ENCODE results near the gene COIL. TPM values are rescaled to one million over a fixed set of nuclear protein-coding genes. Genes with fewer than 3 reads are reported as not detected.

The COIL gene
- total and polyA plus RNA-seq, 2 of the 13 experiments (the other 11 are each of a cell fraction or from before 2014, with no cell fraction given), result 8.1 to 29.4 TPM

DNA sequence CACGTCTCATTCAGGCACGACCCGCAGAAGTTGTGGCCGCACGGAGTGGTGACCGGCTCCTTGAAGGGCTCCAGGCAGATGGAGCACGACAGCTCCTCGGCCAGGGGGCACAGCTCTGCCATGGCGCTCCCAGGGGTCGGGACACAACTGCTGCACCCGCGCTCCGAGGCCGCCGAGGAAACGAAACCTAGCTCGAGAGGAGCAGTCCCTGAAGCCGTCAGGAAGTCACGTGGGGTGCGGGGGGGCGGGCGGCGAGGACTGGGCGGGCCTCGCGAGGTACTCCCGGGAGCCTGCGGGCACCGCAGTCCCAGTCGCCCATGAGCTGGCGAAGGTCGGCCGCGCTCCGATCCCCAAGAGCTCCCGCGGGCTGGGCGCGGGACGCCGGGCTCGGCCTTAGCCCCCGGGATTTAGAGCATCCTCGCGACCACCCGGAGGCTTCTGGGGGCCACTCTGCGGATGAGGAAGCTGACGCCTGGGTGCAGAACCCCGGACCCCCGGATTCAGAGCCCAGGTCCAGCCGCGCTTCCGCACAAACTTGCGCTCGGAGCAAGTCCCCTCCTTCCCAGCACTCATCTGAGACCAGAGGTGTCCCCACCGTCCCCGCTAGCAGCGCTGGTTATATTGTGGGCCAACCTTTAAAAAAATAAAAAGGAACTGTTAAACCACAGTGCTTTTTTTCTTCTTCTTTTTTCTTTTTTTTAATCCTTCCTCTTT, 46.8 kb downstream of the COIL start, which contains the start of gene TRIM25 (continued):
- TF ChIP-seq ZNF34 (CRISPR knock-in tag; IDR thresholded peaks at IDR 0.05; ENCODE audit: borderline replicate concordance) (peak; percentile 96), KDM6A (CRISPR knock-in tag; IDR thresholded peaks at IDR 0.05; ENCODE audit: low read depth) (peak; percentile 21; the same call in 1 of the 2 replicates), ZNF562 (CRISPR knock-in tag; IDR thresholded peaks at IDR 0.05; ENCODE audit: borderline replicate concordance) (no peak), ZNF558 (CRISPR knock-in tag; IDR thresholded peaks at IDR 0.05; ENCODE audit: borderline replicate concordance) (peak; percentile 86; the same call in 1 of the 2 replicates), ZNF564 (CRISPR knock-in tag; IDR thresholded peaks at IDR 0.05) (peak; percentile 86), ZNF598 (CRISPR knock-in tag; IDR thresholded peaks at IDR 0.05; ENCODE audit: borderline replicate concordance) (peak; percentile 86), MAFG (CRISPR knock-in tag; IDR thresholded peaks at IDR 0.05) (no peak), NR3C1 (CRISPR knock-in tag; IDR thresholded peaks at IDR 0.05) (no peak), GPN1 (CRISPR knock-in tag; IDR thresholded peaks at IDR 0.05; ENCODE audit: borderline replicate concordance) (no peak), MLLT10 (CRISPR knock-in tag; IDR thresholded peaks at IDR 0.05) (no peak), HDAC2 (CRISPR knock-in tag; IDR thresholded peaks at IDR 0.05) (peak; percentile 56)
- TF ChIP-seq, protein P1, sequence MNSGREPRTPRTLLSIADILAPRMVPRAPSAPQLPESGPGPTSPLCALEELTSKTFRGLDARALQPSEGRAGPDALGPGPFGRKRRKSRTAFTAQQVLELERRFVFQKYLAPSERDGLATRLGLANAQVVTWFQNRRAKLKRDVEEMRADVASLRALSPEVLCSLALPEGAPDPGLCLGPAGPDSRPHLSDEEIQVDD (CRISPR knock-in tag; IDR thresholded peaks at IDR 0.05; ENCODE audit: borderline replicate concordance), result 0 out of 2 replicates have a peak, but pooled peaks have one; percentile 42
- TF ChIP-seq, protein P2, sequence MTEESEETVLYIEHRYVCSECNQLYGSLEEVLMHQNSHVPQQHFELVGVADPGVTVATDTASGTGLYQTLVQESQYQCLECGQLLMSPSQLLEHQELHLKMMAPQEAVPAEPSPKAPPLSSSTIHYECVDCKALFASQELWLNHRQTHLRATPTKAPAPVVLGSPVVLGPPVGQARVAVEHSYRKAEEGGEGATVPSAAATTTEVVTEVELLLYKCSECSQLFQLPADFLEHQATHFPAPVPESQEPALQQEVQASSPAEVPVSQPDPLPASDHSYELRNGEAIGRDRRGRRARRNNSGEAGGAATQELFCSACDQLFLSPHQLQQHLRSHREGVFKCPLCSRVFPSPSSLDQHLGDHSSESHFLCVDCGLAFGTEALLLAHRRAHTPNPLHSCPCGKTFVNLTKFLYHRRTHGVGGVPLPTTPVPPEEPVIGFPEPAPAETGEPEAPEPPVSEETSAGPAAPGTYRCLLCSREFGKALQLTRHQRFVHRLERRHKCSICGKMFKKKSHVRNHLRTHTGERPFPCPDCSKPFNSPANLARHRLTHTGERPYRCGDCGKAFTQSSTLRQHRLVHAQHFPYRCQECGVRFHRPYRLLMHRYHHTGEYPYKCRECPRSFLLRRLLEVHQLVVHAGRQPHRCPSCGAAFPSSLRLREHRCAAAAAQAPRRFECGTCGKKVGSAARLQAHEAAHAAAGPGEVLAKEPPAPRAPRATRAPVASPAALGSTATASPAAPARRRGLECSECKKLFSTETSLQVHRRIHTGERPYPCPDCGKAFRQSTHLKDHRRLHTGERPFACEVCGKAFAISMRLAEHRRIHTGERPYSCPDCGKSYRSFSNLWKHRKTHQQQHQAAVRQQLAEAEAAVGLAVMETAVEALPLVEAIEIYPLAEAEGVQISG (CRISPR knock-in tag; IDR thresholded peaks at IDR 0.05), result peak; percentile 84
- TF ChIP-seq, protein P3, sequence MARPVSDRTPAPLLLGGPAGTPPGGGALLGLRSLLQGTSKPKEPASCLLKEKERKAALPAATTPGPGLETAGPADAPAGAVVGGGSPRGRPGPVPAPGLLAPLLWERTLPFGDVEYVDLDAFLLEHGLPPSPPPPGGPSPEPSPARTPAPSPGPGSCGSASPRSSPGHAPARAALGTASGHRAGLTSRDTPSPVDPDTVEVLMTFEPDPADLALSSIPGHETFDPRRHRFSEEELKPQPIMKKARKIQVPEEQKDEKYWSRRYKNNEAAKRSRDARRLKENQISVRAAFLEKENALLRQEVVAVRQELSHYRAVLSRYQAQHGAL (CRISPR knock-in tag; IDR thresholded peaks at IDR 0.05; ENCODE audit: not compliant biosample characterization), result no peak
- TF ChIP-seq, protein P4, sequence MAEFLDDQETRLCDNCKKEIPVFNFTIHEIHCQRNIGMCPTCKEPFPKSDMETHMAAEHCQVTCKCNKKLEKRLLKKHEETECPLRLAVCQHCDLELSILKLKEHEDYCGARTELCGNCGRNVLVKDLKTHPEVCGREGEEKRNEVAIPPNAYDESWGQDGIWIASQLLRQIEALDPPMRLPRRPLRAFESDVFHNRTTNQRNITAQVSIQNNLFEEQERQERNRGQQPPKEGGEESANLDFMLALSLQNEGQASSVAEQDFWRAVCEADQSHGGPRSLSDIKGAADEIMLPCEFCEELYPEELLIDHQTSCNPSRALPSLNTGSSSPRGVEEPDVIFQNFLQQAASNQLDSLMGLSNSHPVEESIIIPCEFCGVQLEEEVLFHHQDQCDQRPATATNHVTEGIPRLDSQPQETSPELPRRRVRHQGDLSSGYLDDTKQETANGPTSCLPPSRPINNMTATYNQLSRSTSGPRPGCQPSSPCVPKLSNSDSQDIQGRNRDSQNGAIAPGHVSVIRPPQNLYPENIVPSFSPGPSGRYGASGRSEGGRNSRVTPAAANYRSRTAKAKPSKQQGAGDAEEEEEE (CRISPR knock-in tag; IDR thresholded peaks at IDR 0.05; ENCODE audit: borderline replicate concordance), result peak; percentile 44; the same call in 1 of the 2 replicates
- TF ChIP-seq, protein P5, sequence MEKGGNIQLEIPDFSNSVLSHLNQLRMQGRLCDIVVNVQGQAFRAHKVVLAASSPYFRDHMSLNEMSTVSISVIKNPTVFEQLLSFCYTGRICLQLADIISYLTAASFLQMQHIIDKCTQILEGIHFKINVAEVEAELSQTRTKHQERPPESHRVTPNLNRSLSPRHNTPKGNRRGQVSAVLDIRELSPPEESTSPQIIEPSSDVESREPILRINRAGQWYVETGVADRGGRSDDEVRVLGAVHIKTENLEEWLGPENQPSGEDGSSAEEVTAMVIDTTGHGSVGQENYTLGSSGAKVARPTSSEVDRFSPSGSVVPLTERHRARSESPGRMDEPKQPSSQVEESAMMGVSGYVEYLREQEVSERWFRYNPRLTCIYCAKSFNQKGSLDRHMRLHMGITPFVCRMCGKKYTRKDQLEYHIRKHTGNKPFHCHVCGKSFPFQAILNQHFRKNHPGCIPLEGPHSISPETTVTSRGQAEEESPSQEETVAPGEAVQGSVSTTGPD (CRISPR knock-in tag; IDR thresholded peaks at IDR 0.05), result no peak
- TF ChIP-seq, protein P6, sequence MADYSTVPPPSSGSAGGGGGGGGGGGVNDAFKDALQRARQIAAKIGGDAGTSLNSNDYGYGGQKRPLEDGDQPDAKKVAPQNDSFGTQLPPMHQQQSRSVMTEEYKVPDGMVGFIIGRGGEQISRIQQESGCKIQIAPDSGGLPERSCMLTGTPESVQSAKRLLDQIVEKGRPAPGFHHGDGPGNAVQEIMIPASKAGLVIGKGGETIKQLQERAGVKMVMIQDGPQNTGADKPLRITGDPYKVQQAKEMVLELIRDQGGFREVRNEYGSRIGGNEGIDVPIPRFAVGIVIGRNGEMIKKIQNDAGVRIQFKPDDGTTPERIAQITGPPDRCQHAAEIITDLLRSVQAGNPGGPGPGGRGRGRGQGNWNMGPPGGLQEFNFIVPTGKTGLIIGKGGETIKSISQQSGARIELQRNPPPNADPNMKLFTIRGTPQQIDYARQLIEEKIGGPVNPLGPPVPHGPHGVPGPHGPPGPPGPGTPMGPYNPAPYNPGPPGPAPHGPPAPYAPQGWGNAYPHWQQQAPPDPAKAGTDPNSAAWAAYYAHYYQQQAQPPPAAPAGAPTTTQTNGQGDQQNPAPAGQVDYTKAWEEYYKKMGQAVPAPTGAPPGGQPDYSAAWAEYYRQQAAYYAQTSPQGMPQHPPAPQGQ (CRISPR knock-in tag; IDR thresholded peaks at IDR 0.05; ENCODE audit: borderline replicate concordance), result no peak
- TF ChIP-seq, protein P7, sequence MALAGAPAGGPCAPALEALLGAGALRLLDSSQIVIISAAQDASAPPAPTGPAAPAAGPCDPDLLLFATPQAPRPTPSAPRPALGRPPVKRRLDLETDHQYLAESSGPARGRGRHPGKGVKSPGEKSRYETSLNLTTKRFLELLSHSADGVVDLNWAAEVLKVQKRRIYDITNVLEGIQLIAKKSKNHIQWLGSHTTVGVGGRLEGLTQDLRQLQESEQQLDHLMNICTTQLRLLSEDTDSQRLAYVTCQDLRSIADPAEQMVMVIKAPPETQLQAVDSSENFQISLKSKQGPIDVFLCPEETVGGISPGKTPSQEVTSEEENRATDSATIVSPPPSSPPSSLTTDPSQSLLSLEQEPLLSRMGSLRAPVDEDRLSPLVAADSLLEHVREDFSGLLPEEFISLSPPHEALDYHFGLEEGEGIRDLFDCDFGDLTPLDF (CRISPR knock-in tag; IDR thresholded peaks at IDR 0.05), result peak; percentile 67; the same call in 1 of the 2 replicates
